Renal cortical epithelial cell (primary cell): ENCODE measurements around the gene GRM8. TPM values are rescaled to one million over a fixed set of nuclear protein-coding genes. Genes with fewer than 3 reads are reported as not detected.

Experiments
- DNase-seq: peaks from one replicate; pipeline ENCODE4 v3.0.0-alpha.2; 2011; ENCODE audit warnings: low read depth
- total RNA-seq: library from RNA; depleted of rRNA; stranded (reverse); fragments of >200 nt; gene quantifications from 2 replicates; pipeline ENCODE4 v1.2.3, GENCODE V29; 2014

GRM8 gene
- total RNA-seq, 1 donor from 2014 or later: 0.70 TPM

DNA sequence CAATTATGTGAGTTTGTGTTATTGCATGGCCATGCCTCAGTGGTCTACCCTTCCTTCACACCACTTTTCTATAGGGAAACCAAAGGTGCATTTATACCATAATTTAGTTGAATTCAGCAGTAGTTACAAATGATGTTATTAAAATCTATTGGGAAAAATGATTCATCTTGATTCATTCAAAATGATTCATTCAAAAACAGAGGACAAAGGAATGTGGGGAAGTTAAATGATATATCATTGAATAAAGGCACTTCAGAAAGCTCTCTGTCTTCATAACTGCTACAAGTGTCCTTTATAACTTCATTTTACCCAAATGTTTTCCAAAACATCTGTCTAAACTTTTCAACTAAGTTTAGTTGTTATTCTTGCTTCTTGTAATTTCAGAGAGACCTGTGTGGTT, 722.9 kb downstream of the GRM8 start:
- DNase-seq: no peak

- no peak for DNase-seq
These were observed 723.5 kb downstream of the GRM8 start for GRCh38 chr7:126529254-126529653.

- DNase-seq: no peak
These were observed 726.8 kb downstream of the GRM8 start for GRCh38 chr7:126525906-126526305.

DNA sequence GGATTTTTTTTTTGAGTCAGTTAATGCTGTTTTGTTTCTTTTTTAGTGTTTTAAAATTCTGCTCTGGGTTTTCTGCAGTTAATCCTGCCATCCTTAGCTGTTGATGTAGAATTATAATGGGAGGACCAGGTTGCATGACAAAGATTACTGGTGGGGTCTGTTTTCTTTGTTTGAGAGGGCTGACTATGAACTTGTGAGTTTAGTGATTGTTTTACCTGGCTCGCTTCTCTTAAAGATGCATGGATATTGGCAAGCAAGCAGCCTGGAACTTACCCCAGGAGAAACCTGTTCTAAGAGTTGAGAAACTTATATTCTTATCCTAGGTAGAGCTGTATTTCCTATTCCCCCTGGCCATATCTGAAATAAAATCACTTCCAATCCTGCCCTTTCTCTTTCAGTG, 727.8 kb downstream of the GRM8 start:
- DNase-seq: no peak

DNA sequence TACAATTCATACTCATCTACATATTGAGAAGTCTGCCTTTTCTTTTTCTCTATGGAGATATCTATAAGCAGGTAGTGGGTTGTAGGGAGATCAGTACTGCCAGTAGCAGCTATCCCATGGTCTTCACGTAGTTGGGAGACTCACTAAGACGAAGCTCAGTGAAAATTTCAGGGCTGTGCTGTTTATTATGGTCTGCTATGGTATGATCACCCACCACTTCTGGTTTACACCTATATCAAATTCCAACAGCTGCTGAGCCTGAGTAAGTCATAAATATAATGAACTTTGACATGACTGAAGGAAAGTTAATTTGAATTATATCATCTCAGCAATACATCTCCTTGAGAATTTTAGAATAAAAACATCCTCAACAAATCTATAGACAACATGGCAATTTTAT, 741.7 kb downstream of the GRM8 start:
- DNase-seq: no peak

GRCh38 chr7:126501617-126502016, 751.1 kb downstream of the GRM8 start:
- DNase-seq: no peak

GRCh38 chr7:126499481-126499880, 753.3 kb downstream of the GRM8 start:
- no peak for DNase-seq

- no peak for DNase-seq
These were observed 757.0 kb downstream of the GRM8 start for GRCh38 chr7:126495733-126496132.

DNA sequence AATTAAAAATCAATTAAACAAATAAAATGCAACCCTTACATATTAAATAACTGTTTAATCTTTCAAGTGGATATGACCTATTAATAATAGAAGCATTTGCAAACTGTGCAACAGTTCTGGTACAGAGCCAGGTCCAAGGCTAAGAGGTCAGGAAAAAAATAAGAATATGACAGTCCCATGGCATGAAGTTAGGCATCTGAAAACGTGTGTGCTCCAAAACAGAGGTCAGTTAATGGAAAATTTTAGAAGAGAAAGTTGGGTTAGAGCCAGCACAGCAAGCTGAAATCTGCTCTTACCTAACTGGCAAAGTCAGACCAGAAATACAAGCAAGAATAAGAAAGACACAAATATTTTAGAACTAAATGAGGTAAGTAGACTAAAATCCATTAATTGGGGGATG, 757.7 kb downstream of the GRM8 start:
- DNase-seq: no peak

- no peak for DNase-seq
These were observed 758.9 kb downstream of the GRM8 start for GRCh38 chr7:126493801-126494200.

DNA sequence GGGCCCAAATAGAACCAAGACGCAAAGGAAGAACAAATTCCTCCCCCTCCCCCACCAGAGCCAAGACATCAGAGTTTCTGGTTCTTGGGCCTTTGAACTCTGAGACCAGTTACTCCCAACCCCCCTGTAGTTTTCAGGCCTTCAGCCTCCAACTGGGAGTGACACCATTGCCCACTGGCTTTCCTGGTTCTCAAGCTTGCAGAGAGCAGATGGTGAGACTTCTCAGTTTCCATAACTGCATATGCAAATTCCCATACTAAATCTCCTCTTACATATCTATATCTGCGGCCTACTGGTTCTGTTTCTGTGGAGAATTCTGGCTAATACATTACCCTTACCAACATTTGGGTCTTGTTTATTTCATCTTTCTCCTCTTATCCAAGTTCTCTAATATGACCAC, 762.9 kb downstream of the GRM8 start:
- DNase-seq: no peak

DNA sequence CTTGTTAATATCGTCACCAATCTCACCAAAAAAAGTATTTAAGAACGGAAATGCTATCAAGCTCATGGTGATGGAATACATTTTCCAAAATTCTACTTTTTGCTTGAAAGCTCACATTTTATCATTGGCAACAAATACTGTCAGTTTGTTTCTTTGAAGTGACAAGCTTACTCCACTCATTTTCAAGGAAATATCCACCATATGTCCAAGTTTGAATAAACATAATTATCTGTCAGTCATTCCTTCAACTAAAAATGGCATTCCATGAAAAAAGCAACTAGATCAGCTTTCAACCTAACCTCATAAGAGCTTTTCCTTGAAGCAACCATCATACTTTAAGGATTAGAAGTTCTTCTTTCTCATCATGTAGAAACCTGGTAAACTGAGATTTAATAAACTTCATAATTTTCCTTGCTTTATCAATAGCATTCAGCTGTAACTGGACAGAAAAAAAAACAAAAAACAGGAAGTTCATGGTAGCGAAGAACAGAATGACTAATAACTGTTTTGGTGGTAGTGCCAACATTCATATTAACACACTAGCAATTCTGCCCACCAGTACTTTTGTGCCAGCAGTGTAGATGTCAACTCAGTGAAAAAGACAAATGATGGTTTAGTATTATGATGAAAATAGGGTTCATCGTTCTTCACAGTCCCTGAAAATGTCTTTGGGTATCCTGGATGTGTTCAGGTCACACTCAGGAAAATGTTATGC, 764.9 kb downstream of the GRM8 start:
- DNase-seq: no peak

GRCh38 chr7:126486806-126487205, 765.9 kb downstream of the GRM8 start:
- DNase-seq: no peak

DNA sequence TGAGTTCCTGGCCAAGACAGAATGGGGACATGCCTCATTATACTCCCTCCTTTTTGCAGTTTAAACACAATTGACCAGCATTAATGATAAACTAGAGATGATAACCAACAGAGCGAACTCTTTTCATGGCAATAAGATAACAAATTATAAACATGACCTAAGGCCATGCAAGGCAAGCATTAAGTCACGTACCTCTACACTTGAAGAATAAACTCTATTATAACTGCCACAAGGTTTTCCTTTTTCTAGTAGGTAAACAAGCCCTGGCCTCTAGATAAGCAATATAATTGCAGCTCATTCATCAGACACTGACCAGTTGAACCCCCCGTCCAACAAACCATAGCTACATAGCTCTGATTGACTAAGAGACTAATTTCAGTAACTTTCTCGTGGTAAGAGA, 767.0 kb downstream of the GRM8 start:
- DNase-seq: no peak

- DNase-seq: no peak
These were observed 768.8 kb downstream of the GRM8 start for GRCh38 chr7:126483972-126484371.

DNA sequence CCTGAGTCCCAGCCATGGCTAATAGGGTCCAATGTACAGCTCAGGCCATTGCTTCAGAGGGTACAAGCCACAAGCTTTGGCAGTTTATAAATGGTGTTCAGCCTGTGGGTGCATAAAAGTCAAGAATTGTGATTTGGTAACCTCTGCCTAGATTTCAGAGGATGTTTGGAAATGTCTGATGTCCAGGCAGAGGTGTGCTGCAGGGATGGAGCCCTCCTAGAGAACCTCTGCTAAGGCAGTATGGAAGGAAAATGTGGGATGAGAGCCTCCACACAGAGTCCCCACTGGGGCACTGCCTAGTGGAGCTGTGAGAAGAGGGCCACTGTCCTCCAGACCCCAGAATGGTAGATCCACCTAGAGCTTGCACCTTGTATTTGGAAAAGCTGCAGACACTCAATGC, 779.9 kb downstream of the GRM8 start:
- DNase-seq: no peak

DNA sequence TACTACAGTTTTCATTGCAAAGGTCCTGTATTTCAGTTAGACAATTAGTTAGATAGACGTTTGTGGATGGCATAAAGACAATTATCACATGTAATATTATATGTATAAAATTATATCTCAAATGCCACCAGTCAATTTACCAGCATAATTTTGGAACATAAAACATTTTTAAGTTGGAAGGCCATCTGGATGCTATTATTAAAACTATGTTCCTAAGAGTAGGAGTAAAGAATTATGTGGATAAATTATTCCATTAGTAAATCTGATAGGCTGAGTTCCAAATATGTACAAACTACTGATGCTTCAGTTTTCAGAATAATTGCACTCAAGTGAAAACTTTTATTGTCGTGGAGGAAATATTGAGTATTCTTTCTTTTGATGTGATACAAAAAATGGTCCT, 790.3 kb downstream of the GRM8 start:
- no peak for DNase-seq

- no peak for DNase-seq
These were observed 792.1 kb downstream of the GRM8 start for GRCh38 chr7:126460664-126461063.

GRCh38 chr7:126453104-126453503, 799.6 kb downstream of the GRM8 start:
- no peak for DNase-seq

DNA sequence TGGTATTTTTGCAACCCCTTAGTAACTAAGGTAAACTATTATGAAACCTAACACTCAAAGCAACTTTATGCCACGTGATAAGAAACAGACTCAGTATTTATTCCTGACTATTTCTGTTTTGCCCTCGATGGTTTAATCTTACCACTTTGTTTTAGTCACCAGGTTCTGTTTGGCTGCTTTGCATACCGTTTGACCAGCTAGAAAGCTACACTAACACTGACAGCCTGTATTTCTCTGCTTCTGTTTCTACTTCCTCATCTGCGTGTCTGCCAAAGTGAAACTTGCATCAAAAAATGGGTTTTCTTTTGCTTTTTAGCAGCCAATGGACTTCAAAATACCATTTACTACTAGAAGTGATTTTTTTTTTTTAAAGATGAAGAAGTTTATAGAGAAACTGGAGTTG, 802.5 kb downstream of the GRM8 start:
- DNase-seq: no peak

GRCh38 chr7:126449611-126450268, 803.0 kb downstream of the GRM8 start:
- DNase-seq: no peak

DNA sequence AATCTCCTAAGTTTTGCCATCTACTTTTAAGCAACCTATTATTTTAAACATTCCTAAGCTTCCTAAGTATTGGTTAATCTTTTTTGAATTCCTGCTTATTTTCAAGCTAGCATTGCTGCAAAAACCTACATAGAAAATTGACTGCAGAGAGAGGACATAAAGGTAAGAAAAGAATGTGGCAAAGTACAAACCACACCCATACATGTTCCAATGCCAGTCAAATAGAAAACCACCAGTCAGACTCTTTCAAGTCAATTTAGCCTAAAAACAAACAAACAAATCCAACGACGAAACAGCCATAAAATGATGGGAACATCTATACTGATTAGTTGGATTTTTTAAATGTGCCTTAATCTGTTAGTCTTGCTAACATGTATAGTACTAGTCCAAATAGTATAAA, 804.8 kb downstream of the GRM8 start:
- DNase-seq: no peak

GRCh38 chr7:126445991-126446390, 806.8 kb downstream of the GRM8 start:
- DNase-seq: no peak

DNA sequence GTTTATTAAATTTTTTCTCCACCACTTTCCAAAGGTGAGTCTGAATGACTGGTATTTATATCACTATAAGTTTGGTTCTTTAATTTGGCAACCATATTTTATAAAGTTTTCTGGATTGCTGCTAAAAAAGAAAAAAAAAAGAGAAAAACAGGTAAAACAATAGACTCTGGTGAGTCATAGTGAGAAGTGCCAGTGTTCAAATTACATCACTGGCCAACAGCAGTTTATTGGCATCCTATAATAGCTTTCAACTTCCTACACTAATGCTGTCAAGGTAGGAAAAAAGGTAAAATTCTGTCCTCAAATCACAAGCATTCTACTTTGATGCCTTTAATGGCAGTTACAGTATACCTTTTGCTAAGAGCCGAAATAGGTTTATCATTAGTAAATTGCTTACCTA, 808.8 kb downstream of the GRM8 start:
- DNase-seq: peak; percentile 28
